ENCODE results near the gene CASQ1.
A peak's percentile ranks its signal among the peaks of the same experiment; 100 is the strongest.

Gene CASQ1

DNA sequence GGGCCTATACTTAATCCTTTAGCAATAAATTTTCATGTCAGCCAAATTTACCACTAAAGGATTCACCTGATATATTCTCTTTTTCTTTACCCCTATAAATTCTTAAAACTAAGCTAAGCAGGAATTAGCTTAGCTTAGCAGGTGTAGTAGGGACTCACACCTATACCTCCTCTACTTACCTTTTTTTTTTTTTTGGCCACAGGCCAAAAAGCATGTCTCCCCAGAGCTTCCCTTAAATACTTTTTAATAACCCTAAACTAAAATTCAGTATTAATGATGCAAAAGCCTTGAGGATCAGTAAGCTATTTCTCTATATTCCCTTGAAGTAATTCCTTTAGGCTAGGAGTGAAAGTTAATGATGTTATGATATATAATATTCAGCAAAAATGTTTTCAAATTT is 38.1 kb downstream of the CASQ1 start:
- no peak overlapping the region for H3K27ac ChIP-seq (ENCODE audit: insufficient read depth in 1 of 2, low read depth in 1 of 2, low read length in 2 of 2, poor library complexity in 1 of 2, severe bottlenecking in 2 of 2)
- ChIA-PET POLR2A (no interaction called here), CTCF (interaction anchor here (0.6 to 3.5 kb wide), 11 partner anchors 8 to 141 kb away, joined by 3 to 13 read pairs (median 4); no protein-coding TSS in a partner anchor)
- no peaks in the 10 kb centered on the region for H3K9me3 ChIP-seq (ENCODE audit: control extremely low read depth in 1 of 5, control insufficient read depth in 4 of 5, insufficient read depth in 2 of 5, low read depth in 1 of 5, low read length in 4 of 5)
- no peak for DNase-seq
- no peaks in the 10 kb centered on the region for H3K4me1 ChIP-seq (ENCODE audit: control extremely low read depth in 1 of 4, control insufficient read depth in 4 of 4, insufficient read depth in 4 of 4, low read length in 3 of 4)
- no peaks in the 10 kb centered on the region for H3K27me3 ChIP-seq (replicated peaks in 2 of 5; ENCODE audit: control insufficient read depth in 4 of 5, insufficient read depth in 5 of 5, low read length in 4 of 5)
- H3K4me3 ChIP-seq (ENCODE audit: control insufficient read depth in 1 of 7, extremely low read depth in 1 of 7, insufficient read depth in 4 of 7, low read depth in 2 of 7, low read length in 6 of 7) = no peak overlapping the region
- peaks cover 23 to 90% (median 59%) of the 10 kb centered on the region in 4 experiments for H3K36me3 ChIP-seq (ENCODE audit: control insufficient read depth in 4 of 4, insufficient read depth in 4 of 4, low read length in 3 of 4)

DNA sequence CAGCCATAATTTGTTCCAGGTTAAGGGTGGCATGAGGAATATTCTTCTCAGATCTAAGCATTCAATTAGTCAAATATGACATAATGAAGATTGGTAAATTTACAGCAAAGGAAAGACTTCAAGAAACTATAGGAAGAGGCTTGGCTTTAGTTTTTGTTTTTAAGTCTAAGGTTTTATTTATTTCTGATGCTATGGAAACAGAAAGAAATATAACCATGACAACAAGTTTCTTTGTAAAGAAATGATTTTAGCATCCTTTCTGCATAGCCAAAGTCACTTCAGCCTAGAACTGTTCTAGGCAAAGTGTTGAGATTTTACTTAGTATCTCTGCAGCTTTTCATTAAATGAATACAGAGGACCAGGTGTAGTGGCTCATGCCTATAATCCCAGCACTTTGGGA is 42.5 kb downstream of the CASQ1 start:
- ChIA-PET POLR2A (no interaction called here), CTCF (interaction anchor here (0.7 to 14.0 kb wide), 6 partner anchors 10 to 123 kb away, joined by 3 to 101 read pairs (median 3); no protein-coding TSS in a partner anchor)
- peak; percentile 14 to 52 (median 49) for DNase-seq
- Histone ChIP-seq H3K4me3 (ENCODE audit: control insufficient read depth in 1 of 7, extremely low read depth in 1 of 7, insufficient read depth in 4 of 7, low read depth in 2 of 7, low read length in 6 of 7) (no peak overlapping the region), H3K27me3 (replicated peaks in 2 of 5; ENCODE audit: control insufficient read depth in 4 of 5, insufficient read depth in 5 of 5, low read length in 4 of 5) (no peaks in the 10 kb centered on the region), H3K9me3 (ENCODE audit: control extremely low read depth in 1 of 5, control insufficient read depth in 4 of 5, insufficient read depth in 2 of 5, low read depth in 1 of 5, low read length in 4 of 5) (no peaks in the 10 kb centered on the region), H3K36me3 (ENCODE audit: control insufficient read depth in 4 of 4, insufficient read depth in 4 of 4, low read length in 3 of 4) (peaks cover 30 to 87% (median 52%) of the 10 kb centered on the region in 4 experiments), H3K27ac (ENCODE audit: insufficient read depth in 1 of 2, low read depth in 1 of 2, low read length in 2 of 2, poor library complexity in 1 of 2, severe bottlenecking in 2 of 2) (peak overlapping the region; percentile 50 to 59), H3K4me1 (ENCODE audit: control extremely low read depth in 1 of 4, control insufficient read depth in 4 of 4, insufficient read depth in 4 of 4, low read length in 3 of 4) (no peaks in the 10 kb centered on the region)

DNA sequence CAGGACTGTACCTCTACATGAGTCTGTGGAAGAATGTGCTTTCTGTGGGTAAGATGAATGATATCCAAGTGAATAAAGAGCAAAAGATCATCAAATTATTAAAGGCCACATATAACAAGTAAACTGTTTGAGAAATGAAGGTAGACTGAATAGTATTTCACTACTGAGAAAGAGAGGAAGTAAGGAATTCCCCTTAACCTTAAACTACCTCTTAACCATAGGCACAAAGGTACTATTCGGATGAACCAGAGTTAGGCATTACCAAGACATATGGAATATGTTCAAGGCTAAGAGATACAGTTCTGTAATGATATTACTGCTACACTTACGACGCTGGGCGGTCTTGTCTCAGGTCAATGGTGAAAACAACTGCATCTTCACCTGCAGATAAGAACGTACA is 46.4 kb downstream of the CASQ1 start:
- H3K4me3 ChIP-seq (ENCODE audit: control insufficient read depth in 1 of 7, extremely low read depth in 1 of 7, insufficient read depth in 4 of 7, low read depth in 2 of 7, low read length in 6 of 7) = no peak overlapping the region
- CTCF ChIA-PET = interaction anchor here (0.9 to 14.0 kb wide), 3 partner anchors 14 to 53 kb away, joined by 4 to 101 read pairs (median 5); no protein-coding TSS in a partner anchor
- H3K4me1 ChIP-seq (ENCODE audit: control extremely low read depth in 1 of 4, control insufficient read depth in 4 of 4, insufficient read depth in 4 of 4, low read length in 3 of 4) = no peaks in the 10 kb centered on the region
- POLR2A ChIA-PET = no interaction called here
- no peaks in the 10 kb centered on the region for H3K27me3 ChIP-seq (replicated peaks in 2 of 5; ENCODE audit: control insufficient read depth in 4 of 5, insufficient read depth in 5 of 5, low read length in 4 of 5)
- H3K36me3 ChIP-seq (ENCODE audit: control insufficient read depth in 4 of 4, insufficient read depth in 4 of 4, low read length in 3 of 4) = peaks cover 30 to 80% (median 56%) of the 10 kb centered on the region in 4 experiments
- H3K9me3 ChIP-seq (ENCODE audit: control extremely low read depth in 1 of 5, control insufficient read depth in 4 of 5, insufficient read depth in 2 of 5, low read depth in 1 of 5, low read length in 4 of 5) = no peaks in the 10 kb centered on the region
- H3K27ac ChIP-seq (ENCODE audit: insufficient read depth in 1 of 2, low read depth in 1 of 2, low read length in 2 of 2, poor library complexity in 1 of 2, severe bottlenecking in 2 of 2) = no peak overlapping the region
- WGBS (ENCODE audit: insufficient coverage) = 100% methylated on average over 3 of the region's 5 CpGs
- no peak for DNase-seq

DNA sequence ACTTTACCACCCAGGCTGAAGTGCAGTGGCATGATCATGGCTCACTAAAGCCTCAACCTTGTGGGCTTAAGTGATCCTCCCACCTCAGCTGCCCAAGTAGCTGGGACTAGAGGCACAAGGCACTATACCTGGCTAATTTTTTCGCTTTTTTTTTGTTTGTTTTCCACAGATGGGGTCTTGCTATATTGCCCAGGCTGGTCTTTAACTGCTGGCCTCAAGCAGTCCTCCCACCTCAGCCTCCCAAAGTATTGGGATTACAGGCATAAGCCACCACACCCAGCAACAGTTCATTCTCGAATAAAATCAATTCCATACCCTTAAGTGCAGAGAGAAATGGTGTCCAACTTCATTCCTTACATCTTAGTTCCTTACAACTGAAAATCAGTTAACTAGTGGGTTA is 47.2 kb downstream of the CASQ1 start:
- no peaks in the 10 kb centered on the region for H3K27me3 ChIP-seq (replicated peaks in 2 of 5; ENCODE audit: control insufficient read depth in 4 of 5, insufficient read depth in 5 of 5, low read length in 4 of 5)
- no CpG with 5 or more reads among the region's 2 CpGs for WGBS (ENCODE audit: insufficient coverage)
- CTCF ChIA-PET = interaction anchor here (0.8 to 14.0 kb wide), 3 partner anchors 14 to 53 kb away, joined by 3 to 101 read pairs (median 4); no protein-coding TSS in a partner anchor
- no peak for DNase-seq
- H3K4me3 ChIP-seq (ENCODE audit: control insufficient read depth in 1 of 7, extremely low read depth in 1 of 7, insufficient read depth in 4 of 7, low read depth in 2 of 7, low read length in 6 of 7) = no peak overlapping the region
- peaks cover 32 to 82% (median 56%) of the 10 kb centered on the region in 4 experiments for H3K36me3 ChIP-seq (ENCODE audit: control insufficient read depth in 4 of 4, insufficient read depth in 4 of 4, low read length in 3 of 4)
- no peaks in the 10 kb centered on the region for H3K9me3 ChIP-seq (ENCODE audit: control extremely low read depth in 1 of 5, control insufficient read depth in 4 of 5, insufficient read depth in 2 of 5, low read depth in 1 of 5, low read length in 4 of 5)
- no peak overlapping the region for H3K27ac ChIP-seq (ENCODE audit: insufficient read depth in 1 of 2, low read depth in 1 of 2, low read length in 2 of 2, poor library complexity in 1 of 2, severe bottlenecking in 2 of 2)
- no peaks in the 10 kb centered on the region for H3K4me1 ChIP-seq (ENCODE audit: control extremely low read depth in 1 of 4, control insufficient read depth in 4 of 4, insufficient read depth in 4 of 4, low read length in 3 of 4)
- POLR2A ChIA-PET = no interaction called here

DNA sequence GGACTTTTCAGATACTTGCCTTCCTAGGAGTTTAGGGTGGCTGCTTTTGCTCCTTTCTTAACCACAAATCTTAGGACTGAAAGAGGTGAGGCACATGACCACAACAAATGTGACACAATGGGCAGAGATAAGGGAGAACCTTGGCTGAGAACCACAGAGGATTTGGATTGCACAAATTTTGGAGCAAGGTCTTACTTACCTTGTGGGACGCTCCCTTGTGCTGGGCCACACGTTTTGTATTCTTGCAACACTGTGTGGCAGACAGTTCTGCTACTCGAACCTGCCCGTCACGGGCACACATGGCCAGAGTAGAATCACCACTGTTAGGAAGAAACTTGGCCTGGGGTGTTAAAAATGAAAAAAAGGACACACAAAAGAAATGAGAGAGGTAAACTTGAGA is 48.0 kb downstream of the CASQ1 start:
- ChIA-PET CTCF (interaction anchor here (0.8 to 14.0 kb wide), 3 partner anchors 13 to 161 kb away, joined by 3 to 101 read pairs (median 3); no protein-coding TSS in a partner anchor), POLR2A (no interaction called here)
- Histone ChIP-seq H3K27me3 (replicated peaks in 2 of 5; ENCODE audit: control insufficient read depth in 4 of 5, insufficient read depth in 5 of 5, low read length in 4 of 5) (no peaks in the 10 kb centered on the region), H3K4me3 (ENCODE audit: control insufficient read depth in 1 of 7, extremely low read depth in 1 of 7, insufficient read depth in 4 of 7, low read depth in 2 of 7, low read length in 6 of 7) (no peak overlapping the region), H3K9me3 (ENCODE audit: control extremely low read depth in 1 of 5, control insufficient read depth in 4 of 5, insufficient read depth in 2 of 5, low read depth in 1 of 5, low read length in 4 of 5) (no peaks in the 10 kb centered on the region), H3K27ac (ENCODE audit: insufficient read depth in 1 of 2, low read depth in 1 of 2, low read length in 2 of 2, poor library complexity in 1 of 2, severe bottlenecking in 2 of 2) (peak overlapping the region in 1 of 2 experiments; percentile 5), H3K36me3 (ENCODE audit: control insufficient read depth in 4 of 4, insufficient read depth in 4 of 4, low read length in 3 of 4) (peaks cover 32 to 87% (median 61%) of the 10 kb centered on the region in 4 experiments), H3K4me1 (ENCODE audit: control extremely low read depth in 1 of 4, control insufficient read depth in 4 of 4, insufficient read depth in 4 of 4, low read length in 3 of 4) (no peaks in the 10 kb centered on the region)
- WGBS (ENCODE audit: insufficient coverage) = 100% methylated on average over 5 of the region's 5 CpGs
- no peak for DNase-seq

DNA sequence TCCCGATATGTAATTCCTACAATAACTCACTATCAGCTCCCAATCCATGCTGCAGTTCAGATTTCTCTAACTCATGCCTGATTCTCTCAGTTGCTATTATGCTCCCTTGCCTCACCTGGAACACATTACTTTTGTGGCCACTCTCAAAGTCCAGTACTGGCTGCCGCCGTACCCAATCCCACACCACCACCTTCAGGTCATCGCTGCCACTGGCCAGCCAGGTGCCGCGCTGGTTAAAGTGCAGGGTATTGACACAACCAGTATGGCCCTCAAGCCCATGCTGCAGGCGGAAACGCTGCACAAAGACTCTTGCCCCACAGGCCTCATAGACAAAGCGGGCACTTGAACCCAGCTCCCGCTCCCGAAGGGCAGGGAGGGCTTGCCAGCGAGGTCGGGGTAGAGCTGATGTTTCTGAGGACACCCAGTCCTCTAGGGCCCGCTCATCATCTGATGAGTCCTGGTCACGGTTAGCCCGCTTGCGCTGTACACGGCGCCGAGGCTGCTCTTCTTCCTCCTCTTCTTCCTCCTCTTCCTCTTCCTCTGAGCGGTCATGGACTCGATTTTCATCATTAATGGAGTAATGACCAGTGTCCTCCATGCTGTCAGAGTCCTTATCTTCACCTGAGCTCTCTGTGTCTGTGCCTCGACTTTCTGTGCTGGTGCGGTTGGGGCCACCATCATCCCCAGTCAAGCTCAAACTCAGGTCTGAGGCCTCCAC is 49.4 kb downstream of the CASQ1 start:
- Histone ChIP-seq H3K36me3 (ENCODE audit: control insufficient read depth in 4 of 4, insufficient read depth in 4 of 4, low read length in 3 of 4) (peaks cover 24 to 81% (median 58%) of the 10 kb centered on the region in 4 experiments), H3K27ac (ENCODE audit: insufficient read depth in 1 of 2, low read depth in 1 of 2, low read length in 2 of 2, poor library complexity in 1 of 2, severe bottlenecking in 2 of 2) (no peak overlapping the region), H3K4me1 (ENCODE audit: control extremely low read depth in 1 of 4, control insufficient read depth in 4 of 4, insufficient read depth in 4 of 4, low read length in 3 of 4) (no peaks in the 10 kb centered on the region), H3K9me3 (ENCODE audit: control extremely low read depth in 1 of 5, control insufficient read depth in 4 of 5, insufficient read depth in 2 of 5, low read depth in 1 of 5, low read length in 4 of 5) (no peaks in the 10 kb centered on the region), H3K4me3 (ENCODE audit: control insufficient read depth in 1 of 7, extremely low read depth in 1 of 7, insufficient read depth in 4 of 7, low read depth in 2 of 7, low read length in 6 of 7) (no peak overlapping the region), H3K27me3 (replicated peaks in 2 of 5; ENCODE audit: control insufficient read depth in 4 of 5, insufficient read depth in 5 of 5, low read length in 4 of 5) (no peaks in the 10 kb centered on the region)
- 97% methylated on average over 23 of the region's 24 CpGs for WGBS (ENCODE audit: insufficient coverage)
- no peak for DNase-seq
- ChIA-PET CTCF (interaction anchor here (1.0 to 14.0 kb wide), 6 partner anchors 11 to 162 kb away, joined by 3 to 101 read pairs (median 6); no protein-coding TSS in a partner anchor), POLR2A (interaction anchor here (0.6 kb wide), 1 partner anchor 84 kb away, joined by 5 read pairs; no protein-coding TSS in a partner anchor)

DNA sequence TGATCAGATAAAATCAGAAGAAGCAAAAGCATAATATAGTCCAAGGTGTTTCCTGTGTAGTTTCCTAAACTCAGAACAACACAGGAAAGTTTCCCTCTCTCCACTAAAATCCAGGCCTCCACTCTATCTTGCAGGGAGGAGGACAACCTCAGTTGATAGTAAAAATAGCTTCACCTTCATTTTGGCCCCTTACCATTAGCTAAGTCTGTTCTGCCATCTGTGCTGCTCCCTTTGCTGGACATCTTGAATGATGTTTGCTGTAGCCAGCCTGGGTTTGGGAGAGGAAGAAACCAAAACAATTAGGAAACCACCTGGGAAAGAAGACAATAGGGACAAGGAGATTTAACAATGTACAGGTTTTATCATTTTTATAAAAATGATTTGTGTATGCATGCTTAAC is 53.4 kb downstream of the CASQ1 start:
- CTCF ChIA-PET = interaction anchor here (0.6 to 14.0 kb wide), 9 partner anchors 7 to 142 kb away, joined by 3 to 101 read pairs (median 6); no protein-coding TSS in a partner anchor
- Histone ChIP-seq H3K4me1 (ENCODE audit: control extremely low read depth in 1 of 4, control insufficient read depth in 4 of 4, insufficient read depth in 4 of 4, low read length in 3 of 4) (no peaks in the 10 kb centered on the region), H3K4me3 (ENCODE audit: control insufficient read depth in 1 of 7, extremely low read depth in 1 of 7, insufficient read depth in 4 of 7, low read depth in 2 of 7, low read length in 6 of 7) (no peak overlapping the region), H3K27me3 (replicated peaks in 2 of 5; ENCODE audit: control insufficient read depth in 4 of 5, insufficient read depth in 5 of 5, low read length in 4 of 5) (no peaks in the 10 kb centered on the region), H3K36me3 (ENCODE audit: control insufficient read depth in 4 of 4, insufficient read depth in 4 of 4, low read length in 3 of 4) (peaks cover 9 to 55% (median 30%) of the 10 kb centered on the region in 4 experiments), H3K27ac (ENCODE audit: insufficient read depth in 1 of 2, low read depth in 1 of 2, low read length in 2 of 2, poor library complexity in 1 of 2, severe bottlenecking in 2 of 2) (peak overlapping the region in 1 of 2 experiments; percentile 44), H3K9me3 (ENCODE audit: control extremely low read depth in 1 of 5, control insufficient read depth in 4 of 5, insufficient read depth in 2 of 5, low read depth in 1 of 5, low read length in 4 of 5) (no peaks in the 10 kb centered on the region)
- DNase-seq = no peak
- POLR2A ChIA-PET = interaction anchor here (0.6 kb wide), 2 partner anchors 8 to 193 kb away, joined by 3 read pairs; no protein-coding TSS in a partner anchor
